Vagina (tissue), 2 donors: Measurements from ENCODE around the gene ENTPD1. TPM values are rescaled to one million over a fixed set of nuclear protein-coding genes. Genes with fewer than 3 reads are reported as not detected.

Experiments
- DNase-seq, 2 donors: peaks; one replicate each; pipeline ENCODE4 v3.0.0-alpha.2; 2017; ENCODE audit errors: extremely low spot score in 2 of 2
- H3K27ac ChIP-seq: fragments of 200-600 bp; sonication (generic); one replicate; pipeline ENCODE4 v1.5.1; 2019
- H3K27me3 ChIP-seq: fragments of 200-600 bp; sonication (generic); one replicate; pipeline ENCODE4 v1.5.1; 2019
- H3K36me3 ChIP-seq, 2 donors: fragments of 200-600 bp; sonication (generic); one replicate each; pipeline ENCODE4 v1.5.1; 2017 to 2019
- H3K4me1 ChIP-seq: fragments of 200-600 bp; sonication (generic); one replicate; pipeline ENCODE4 v1.5.1; 2019
- H3K4me3 ChIP-seq, 2 donors: fragments of 200-600 bp; sonication (generic); 1 replicate in 1 of 2; 2 replicates in 1 of 2; pipeline ENCODE4 v1.5.1; 2016 to 2019
- H3K9me3 ChIP-seq: fragments of 200-600 bp; sonication (generic); one replicate; pipeline ENCODE4 v1.5.1; 2019
- POLR2A ChIP-seq, 2 donors: fragments of 450-650 bp; IDR thresholded peaks; one replicate each; pipeline ENCODE4 v1.6.1; 2017; ENCODE audit warnings: antibody characterized with exemption in 2 of 2, mild to moderate bottlenecking in 2 of 2, moderate library complexity in 2 of 2
- POLR2AphosphoS5 ChIP-seq, 2 donors: sonication (generic); formaldehyde crosslinking; IDR thresholded peaks; one replicate each; pipeline ENCODE4 v1.9.0; 2017; ENCODE audit warnings: antibody characterized with exemption in 2 of 2, mild to moderate bottlenecking in 2 of 2, low read depth in 1 of 2; ENCODE audit not compliant: insufficient read depth in 1 of 2
- intact Hi-C: fragments of 100-400 bp; cut with DNase I; formaldehyde crosslinking; loops from one replicate; pipeline ENCODE4 v1.15.1; 2023
- total RNA-seq: library from RNA; depleted of rRNA; stranded (reverse); fragments of >200 nt; gene quantifications from one replicate; pipeline ENCODE4 v1.2.3, GENCODE V29; 2016
- TF ChIP-seq, protein P1 (sequence below), 3 experiments: fragments of 450-650 bp in 2 of 3; fragments of 200-600 bp in 1 of 3; sonication (generic) in 1 of 3; IDR thresholded peaks; one replicate each; pipeline ENCODE4 v1.5.1; 2017 to 2019; ENCODE audit warnings: antibody characterized with exemption in 3 of 3, mild to moderate bottlenecking in 2 of 3, moderate library complexity in 2 of 3

The ENTPD1 gene
- total RNA-seq, 1 donor from 2014 or later: 17.7 TPM

DNA sequence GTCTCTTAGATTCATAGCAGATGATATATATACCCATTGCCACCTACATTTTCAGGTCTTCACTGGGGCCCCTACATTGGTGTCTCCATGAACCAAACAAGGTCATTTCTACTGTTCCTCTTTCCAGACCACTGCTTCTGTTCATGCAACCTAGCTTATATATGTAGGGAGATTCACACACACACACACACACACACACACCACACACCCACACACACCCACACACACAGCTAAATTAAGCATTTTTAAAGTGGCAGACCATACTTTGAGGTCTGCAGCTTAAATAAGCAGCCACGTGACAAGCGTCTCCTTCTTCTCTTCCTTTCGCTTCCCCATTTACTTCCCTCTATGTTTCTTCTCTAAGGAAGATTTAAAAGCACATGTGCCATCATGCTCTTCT, 81.8 kb downstream of the ENTPD1 start:
- intact Hi-C loops: no loop called here
- Histone ChIP-seq H3K36me3 (peaks cover 0 to 2% of the 10 kb centered on the region in 2 donors), H3K27me3 (no peaks in the 10 kb centered on the region), H3K4me3 (no peak overlapping the region), H3K27ac (peak overlapping the region; percentile 70), H3K9me3 (no peaks in the 10 kb centered on the region), H3K4me1 (peaks cover 44% of the 10 kb centered on the region)
- no peak for TF ChIP-seq POLR2A (IDR thresholded peaks at IDR 0.05)
- no peak for TF ChIP-seq POLR2AphosphoS5 (IDR thresholded peaks at IDR 0.05; ENCODE audit: insufficient read depth in 1 of 2, low read depth in 1 of 2)
- TF ChIP-seq, protein P1, sequence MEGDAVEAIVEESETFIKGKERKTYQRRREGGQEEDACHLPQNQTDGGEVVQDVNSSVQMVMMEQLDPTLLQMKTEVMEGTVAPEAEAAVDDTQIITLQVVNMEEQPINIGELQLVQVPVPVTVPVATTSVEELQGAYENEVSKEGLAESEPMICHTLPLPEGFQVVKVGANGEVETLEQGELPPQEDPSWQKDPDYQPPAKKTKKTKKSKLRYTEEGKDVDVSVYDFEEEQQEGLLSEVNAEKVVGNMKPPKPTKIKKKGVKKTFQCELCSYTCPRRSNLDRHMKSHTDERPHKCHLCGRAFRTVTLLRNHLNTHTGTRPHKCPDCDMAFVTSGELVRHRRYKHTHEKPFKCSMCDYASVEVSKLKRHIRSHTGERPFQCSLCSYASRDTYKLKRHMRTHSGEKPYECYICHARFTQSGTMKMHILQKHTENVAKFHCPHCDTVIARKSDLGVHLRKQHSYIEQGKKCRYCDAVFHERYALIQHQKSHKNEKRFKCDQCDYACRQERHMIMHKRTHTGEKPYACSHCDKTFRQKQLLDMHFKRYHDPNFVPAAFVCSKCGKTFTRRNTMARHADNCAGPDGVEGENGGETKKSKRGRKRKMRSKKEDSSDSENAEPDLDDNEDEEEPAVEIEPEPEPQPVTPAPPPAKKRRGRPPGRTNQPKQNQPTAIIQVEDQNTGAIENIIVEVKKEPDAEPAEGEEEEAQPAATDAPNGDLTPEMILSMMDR (IDR thresholded peaks at IDR 0.05): no peak
- DNase-seq: no peak

DNA sequence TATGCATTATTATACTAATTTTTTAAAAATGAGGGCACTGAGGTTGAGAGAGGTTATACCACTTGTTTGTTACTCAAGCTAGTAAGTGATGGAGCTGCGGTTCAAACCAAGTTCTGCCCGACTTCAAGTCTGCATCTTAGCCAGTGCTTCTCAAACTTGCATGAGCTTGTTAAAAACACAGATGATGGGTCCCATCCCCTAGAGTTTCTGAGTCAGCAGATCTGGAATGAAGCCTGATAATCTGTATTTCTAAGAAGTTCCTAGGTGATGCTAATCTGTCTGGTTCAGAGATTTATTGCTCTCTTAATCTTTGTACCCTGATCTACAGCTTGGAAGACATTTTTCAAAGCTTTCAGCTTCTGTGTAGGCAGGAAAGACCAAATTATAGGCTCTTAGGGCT, 84.2 kb downstream of the ENTPD1 start:
- intact Hi-C loops: loop anchor here (5.0 kb wide), 1 partner anchor 148 kb away; the partner anchor contains the start of gene TCTN3
- Histone ChIP-seq H3K9me3 (no peaks in the 10 kb centered on the region), H3K4me1 (peaks cover 44% of the 10 kb centered on the region), H3K36me3 (peaks cover 0 to 8% of the 10 kb centered on the region in 2 donors), H3K27ac (peak overlapping the region; percentile 47), H3K27me3 (no peaks in the 10 kb centered on the region), H3K4me3 (no peak overlapping the region)
- no peak for DNase-seq
- TF ChIP-seq POLR2AphosphoS5 (IDR thresholded peaks at IDR 0.05; ENCODE audit: insufficient read depth in 1 of 2, low read depth in 1 of 2) (no peak), POLR2A (IDR thresholded peaks at IDR 0.05) (no peak)
- TF ChIP-seq, protein P1 (IDR thresholded peaks at IDR 0.05): no peak

DNA sequence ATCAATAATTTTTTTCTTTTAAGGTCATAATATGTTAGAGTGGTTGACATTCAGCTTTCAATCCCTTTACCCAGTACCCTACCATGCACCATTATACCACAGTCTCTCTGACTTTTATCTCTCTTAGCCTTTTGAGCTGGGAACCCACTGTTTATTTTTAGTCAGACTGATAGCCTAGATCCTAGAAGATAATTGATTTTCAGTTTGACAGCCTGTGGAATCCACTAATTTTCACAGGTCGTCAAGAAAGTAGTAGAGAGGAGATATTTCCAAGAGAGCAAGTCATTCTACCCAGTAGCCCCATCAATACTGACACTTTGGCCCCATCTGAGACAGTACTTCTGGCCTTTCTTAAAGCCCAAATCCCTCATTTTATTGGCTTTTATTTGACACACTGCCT, 84.7 kb downstream of the ENTPD1 start:
- H3K27ac ChIP-seq: peak overlapping the region; percentile 47
- H3K4me3 ChIP-seq: no peak overlapping the region
- H3K27me3 ChIP-seq: no peaks in the 10 kb centered on the region
- H3K4me1 ChIP-seq: peaks cover 48% of the 10 kb centered on the region
- TF ChIP-seq POLR2AphosphoS5 (IDR thresholded peaks at IDR 0.05; ENCODE audit: insufficient read depth in 1 of 2, low read depth in 1 of 2) (no peak), POLR2A (IDR thresholded peaks at IDR 0.05) (no peak)
- TF ChIP-seq, protein P1 (IDR thresholded peaks at IDR 0.05): no peak
- intact Hi-C loops: loop anchor here (5.0 kb wide), 1 partner anchor 148 kb away; the partner anchor contains the start of gene TCTN3
- H3K36me3 ChIP-seq: peaks cover 0 to 8% of the 10 kb centered on the region in 2 donors
- DNase-seq: no peak
- H3K9me3 ChIP-seq: no peaks in the 10 kb centered on the region

DNA sequence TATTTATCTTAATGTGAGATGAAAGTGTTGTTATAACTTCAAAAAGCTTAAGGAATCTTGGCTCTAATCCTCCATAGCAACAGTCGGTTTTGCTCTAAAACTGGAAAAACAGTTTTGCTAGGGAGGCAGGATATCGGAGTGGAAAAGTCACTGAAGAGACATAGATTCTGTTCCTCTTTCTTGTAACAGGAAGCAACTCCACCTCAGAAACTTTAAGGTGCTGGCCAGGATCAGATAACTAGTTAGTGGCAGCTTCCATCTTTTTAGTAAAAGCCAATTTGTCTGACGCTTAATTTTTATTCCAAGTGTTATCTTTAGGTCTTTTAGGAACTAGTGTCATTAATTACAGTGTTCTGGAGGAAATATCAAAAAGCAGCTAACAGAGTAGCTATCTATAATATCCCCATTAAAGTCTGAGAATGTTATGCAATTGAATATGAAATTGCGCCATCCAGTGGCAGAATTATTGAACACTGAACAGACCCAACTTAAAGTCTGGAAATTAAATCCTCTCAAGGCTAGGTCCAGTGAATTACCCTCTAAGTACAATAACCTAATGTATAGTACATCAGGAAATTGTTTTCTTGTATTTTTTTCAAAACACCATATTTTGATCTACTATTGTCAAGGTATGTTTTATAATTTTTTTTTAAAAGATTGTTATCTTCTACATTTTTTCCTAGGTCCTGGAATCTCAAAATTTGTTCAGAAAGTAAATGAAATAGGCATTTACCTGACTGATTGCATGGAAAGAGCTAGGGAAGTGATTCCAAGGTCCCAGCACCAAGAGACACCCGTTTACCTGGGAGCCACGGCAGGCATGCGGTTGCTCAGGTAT, 85.9 kb downstream of the ENTPD1 start:
- Histone ChIP-seq H3K27me3 (no peaks in the 10 kb centered on the region), H3K36me3 (peaks cover 0 to 8% of the 10 kb centered on the region in 2 donors), H3K4me3 (no peak overlapping the region), H3K27ac (peak overlapping the region; percentile 47), H3K4me1 (peaks cover 48% of the 10 kb centered on the region), H3K9me3 (no peaks in the 10 kb centered on the region)
- intact Hi-C loops: loop anchor here (5.0 kb wide), 1 partner anchor 150 kb away; the partner anchor contains the start of gene TCTN3
- TF ChIP-seq, protein P1 (IDR thresholded peaks at IDR 0.05): peak in 1 of 3 experiments; percentile 71
- TF ChIP-seq POLR2A (IDR thresholded peaks at IDR 0.05) (no peak), POLR2AphosphoS5 (IDR thresholded peaks at IDR 0.05; ENCODE audit: insufficient read depth in 1 of 2, low read depth in 1 of 2) (peak in 1 of 2 donors; percentile 78)
- no peak for DNase-seq

DNA sequence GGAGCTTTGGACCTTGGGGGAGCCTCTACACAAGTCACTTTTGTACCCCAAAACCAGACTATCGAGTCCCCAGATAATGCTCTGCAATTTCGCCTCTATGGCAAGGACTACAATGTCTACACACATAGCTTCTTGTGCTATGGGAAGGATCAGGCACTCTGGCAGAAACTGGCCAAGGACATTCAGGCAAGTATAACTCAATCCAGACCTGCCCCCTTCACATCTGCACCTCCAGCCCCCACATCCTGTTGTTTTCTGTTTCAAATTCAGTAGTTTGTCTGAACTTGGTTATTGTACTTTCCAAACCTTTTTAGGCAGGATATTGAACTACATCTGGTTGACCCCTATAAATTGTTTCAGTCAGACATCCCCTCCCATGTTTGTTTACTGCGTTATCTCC, 89.4 kb downstream of the ENTPD1 start:
- H3K4me1 ChIP-seq: peaks cover 32% of the 10 kb centered on the region
- H3K4me3 ChIP-seq: no peak overlapping the region
- intact Hi-C loops: no loop called here
- H3K27ac ChIP-seq: peak overlapping the region; percentile 68
- no peak for DNase-seq
- TF ChIP-seq POLR2AphosphoS5 (IDR thresholded peaks at IDR 0.05; ENCODE audit: insufficient read depth in 1 of 2, low read depth in 1 of 2): no peak
- TF ChIP-seq POLR2A (IDR thresholded peaks at IDR 0.05): no peak
- TF ChIP-seq, protein P1 (IDR thresholded peaks at IDR 0.05): no peak
- no peaks in the 10 kb centered on the region for H3K9me3 ChIP-seq
- H3K27me3 ChIP-seq: no peaks in the 10 kb centered on the region
- H3K36me3 ChIP-seq: peaks cover 0 to 8% of the 10 kb centered on the region in 2 donors
